HG03558 (cell line): ENCODE measurements around the gene RSRP1.

ENCODE experiments used
- ATAC-seq: cut with Tn5 transposase; IDR thresholded peaks from one replicate; pipeline ENCODE4 v1.9.1; 2021; ENCODE audit warnings: moderate number of reproducible peaks; ENCODE audit not compliant: unreplicated experiment; ENCODE audit errors: extremely low read depth

Gene RSRP1

DNA sequence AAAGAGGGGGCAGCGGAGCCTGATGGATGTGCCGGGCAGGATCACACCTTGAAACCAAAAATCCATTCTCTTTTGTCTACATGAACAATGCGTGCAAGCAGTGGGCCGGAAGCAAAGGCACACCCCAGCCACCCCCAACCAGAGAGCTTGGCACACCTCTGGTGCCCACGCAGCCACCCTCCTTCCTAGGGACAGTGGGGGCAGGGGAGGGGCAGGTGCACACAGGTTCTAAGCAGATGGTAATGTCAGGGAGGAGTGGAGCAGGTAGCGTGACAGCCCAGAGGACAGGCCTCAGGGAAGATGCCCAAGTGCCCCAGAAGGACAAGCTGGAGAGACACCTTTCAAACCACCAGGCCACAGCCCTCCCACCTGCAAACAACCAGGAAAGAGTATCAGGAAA, 51.4 kb downstream of the RSRP1 start:
- no peak for ATAC-seq

DNA sequence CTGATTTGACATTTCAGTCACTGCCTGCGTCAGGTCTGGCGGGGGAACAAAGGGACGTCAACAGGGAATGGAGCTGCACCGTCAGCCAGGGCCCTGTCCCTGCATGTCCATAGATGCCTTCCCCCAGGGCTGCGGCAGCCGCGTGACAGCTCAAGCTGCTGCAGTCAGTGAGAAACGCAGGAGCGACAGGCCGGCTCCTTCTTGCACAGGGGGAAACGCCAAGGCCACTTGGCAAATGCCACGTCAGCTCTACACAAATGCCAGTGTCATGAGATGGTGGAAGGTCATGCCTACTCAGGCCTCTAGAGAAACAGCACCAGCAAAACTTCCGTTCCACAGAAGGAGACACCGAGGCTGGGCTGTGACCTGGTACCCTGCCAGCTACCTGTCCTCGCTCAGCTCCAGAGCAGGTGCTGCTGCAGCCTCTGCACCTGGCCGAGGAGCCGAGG, 52.7 kb downstream of the RSRP1 start:
- no peak for ATAC-seq

DNA sequence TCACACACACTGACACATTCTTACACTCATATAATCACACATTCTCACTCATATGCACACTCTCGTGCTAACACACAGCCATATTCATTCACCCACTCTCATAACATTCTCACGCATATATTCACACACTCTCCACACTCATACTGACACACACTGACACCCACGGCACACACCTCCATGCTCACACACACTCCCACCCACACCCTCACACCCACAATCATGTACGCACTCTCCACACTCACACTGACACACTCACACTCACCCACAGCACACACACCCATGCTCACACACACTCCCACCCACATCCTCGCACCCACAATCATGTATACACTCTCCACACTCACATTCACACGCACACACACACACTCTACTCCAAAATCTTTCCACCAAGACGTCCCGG, 53.2 kb downstream of the RSRP1 start:
- ATAC-seq, result no peak

DNA sequence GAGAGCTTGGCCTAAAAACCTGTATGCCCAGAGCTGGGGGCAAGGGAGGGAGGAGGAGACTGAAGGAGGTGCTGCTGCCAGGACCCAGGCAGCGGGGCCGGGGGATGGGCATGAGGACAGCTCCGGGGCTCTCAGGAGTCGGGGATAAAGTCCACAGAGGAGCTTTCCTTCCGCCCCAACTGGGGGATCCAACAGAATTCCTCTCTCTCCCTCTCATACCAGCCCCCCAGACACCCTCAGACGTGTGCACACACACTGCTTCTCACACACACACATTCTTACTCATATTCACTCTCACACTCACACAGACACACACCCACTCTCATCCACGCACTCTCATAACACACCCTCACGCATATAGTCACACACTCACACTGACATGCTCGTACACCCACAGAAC, 54.0 kb downstream of the RSRP1 start:
- ATAC-seq, result no peak
